ENCODE results near the gene CLDN16. TPM values are rescaled to one million over a fixed set of nuclear protein-coding genes. Genes with fewer than 3 reads are reported as not detected.

Gene CLDN16
- polyA plus RNA-seq, 3 donors, result not detected

- no peak for TF ChIP-seq CTCF (IDR thresholded peaks at IDR 0.05)
- Mint-ChIP-seq H3K27me3 (ENCODE audit: low read depth in 3 of 3) (peaks cover 0 to 4% (median 1%) of the 10 kb centered on the region in 3 donors), H3K27ac (no peak overlapping the region), H3K9me3 (peaks cover 0 to 6% (median 0%) of the 10 kb centered on the region in 7 donors), H3K36me3 (no peaks in the 10 kb centered on the region), H3K4me1 (no peaks in the 10 kb centered on the region), H3K4me3 (no peak overlapping the region)
- no peak for DNase-seq
- WGBS (ENCODE audit: insufficient coverage), result no CpG with 5 or more reads among the region's 2 CpGs
- Histone ChIP-seq H3K36me3 (replicated peaks in 1 of 2; ENCODE audit: control insufficient read depth in 1 of 2, insufficient read depth in 2 of 2, low read length in 2 of 2) (no peaks in the 10 kb centered on the region), H2AFZ (ENCODE audit: insufficient read depth, low read depth, low read length, poor library complexity, severe bottlenecking) (no peak overlapping the region), H3K4me1 (ENCODE audit: control insufficient read depth in 1 of 2, insufficient read depth in 2 of 2, low read length in 2 of 2) (no peaks in the 10 kb centered on the region), H3K9me3 (replicated peaks in 1 of 2; ENCODE audit: control insufficient read depth in 1 of 2, insufficient read depth in 1 of 2, low read length in 2 of 2) (no peaks in the 10 kb centered on the region), H3K4me3 (replicated peaks in 1 of 3; ENCODE audit: low read depth in 2 of 3, low read length in 3 of 3) (no peak overlapping the region), H3K4me2 (replicated peaks; ENCODE audit: extremely low read depth, low read length, poor library complexity, severe bottlenecking) (no peak overlapping the region), H3K79me2 (ENCODE audit: insufficient read depth, low read length) (no peaks in the 10 kb centered on the region), H4K20me1 (ENCODE audit: insufficient read depth, low read length) (no peaks in the 10 kb centered on the region), H3K27me3 (ENCODE audit: control insufficient read depth in 2 of 2, insufficient read depth in 2 of 2, low read length in 2 of 2) (no peaks in the 10 kb centered on the region), H3K9ac (ENCODE audit: insufficient read depth, low read length, poor library complexity, severe bottlenecking) (no peak overlapping the region), H3K27ac (ENCODE audit: low read depth in 1 of 2, low read length in 2 of 2) (no peak overlapping the region)
- intact Hi-C loops (cut with micrococcal nuclease), result no loop called here
Observed at GRCh38 chr3:190430906-190431305, 42.9 kb downstream of the CLDN16 start.

- Histone ChIP-seq H4K20me1 (ENCODE audit: insufficient read depth, low read length) (no peaks in the 10 kb centered on the region), H3K27ac (ENCODE audit: low read depth in 1 of 2, low read length in 2 of 2) (no peak overlapping the region), H3K79me2 (ENCODE audit: insufficient read depth, low read length) (no peaks in the 10 kb centered on the region), H3K27me3 (ENCODE audit: control insufficient read depth in 2 of 2, insufficient read depth in 2 of 2, low read length in 2 of 2) (no peaks in the 10 kb centered on the region), H3K4me2 (replicated peaks; ENCODE audit: extremely low read depth, low read length, poor library complexity, severe bottlenecking) (no peak overlapping the region), H3K4me3 (replicated peaks in 1 of 3; ENCODE audit: low read depth in 2 of 3, low read length in 3 of 3) (no peak overlapping the region), H3K36me3 (replicated peaks in 1 of 2; ENCODE audit: control insufficient read depth in 1 of 2, insufficient read depth in 2 of 2, low read length in 2 of 2) (no peaks in the 10 kb centered on the region), H3K4me1 (ENCODE audit: control insufficient read depth in 1 of 2, insufficient read depth in 2 of 2, low read length in 2 of 2) (no peaks in the 10 kb centered on the region), H3K9me3 (replicated peaks in 1 of 2; ENCODE audit: control insufficient read depth in 1 of 2, insufficient read depth in 1 of 2, low read length in 2 of 2) (no peaks in the 10 kb centered on the region), H2AFZ (ENCODE audit: insufficient read depth, low read depth, low read length, poor library complexity, severe bottlenecking) (no peak overlapping the region), H3K9ac (ENCODE audit: insufficient read depth, low read length, poor library complexity, severe bottlenecking) (no peak overlapping the region)
- Mint-ChIP-seq H3K9me3 (peaks cover 0 to 6% (median 0%) of the 10 kb centered on the region in 7 donors), H3K4me1 (no peaks in the 10 kb centered on the region), H3K27ac (no peak overlapping the region), H3K27me3 (ENCODE audit: low read depth in 3 of 3) (peaks cover 2 to 5% (median 4%) of the 10 kb centered on the region in 3 donors), H3K36me3 (no peaks in the 10 kb centered on the region), H3K4me3 (peak overlapping the region in 1 of 2 donors; percentile 8)
- TF ChIP-seq CTCF (IDR thresholded peaks at IDR 0.05), result no peak
- peak in 1 of 3 donors; percentile 4 for DNase-seq
- intact Hi-C loops (cut with micrococcal nuclease), result no loop called here
Observed at GRCh38 chr3:190432216-190432615, 44.3 kb downstream of the CLDN16 start.
